CD8-positive, alpha-beta memory T cell (primary cell): ENCODE measurements around the gene IGFBP7. TPM values are rescaled to one million over a fixed set of nuclear protein-coding genes. Genes with fewer than 3 reads are reported as not detected.
"Not testable (repeated sequence)": the region's sequence is repeated elsewhere in the genome, so short reads cannot be mapped to it uniquely, and the experiment has no call there.

Experiments used
- CTCF ChIA-PET: fragments of 350-600 bp; sonication (Branson Sonifier 250); formaldehyde crosslinking; loops from one replicate; lab custom pipeline; 2021; ENCODE audit warnings: antibody characterized with exemption; lab: Charles Lee
- POLR2A ChIA-PET: fragments of 350-600 bp; sonication (Branson Sonifier 250); formaldehyde crosslinking; loops from one replicate; lab custom pipeline; 2021; ENCODE audit warnings: antibody characterized with exemption; lab: Charles Lee
- DNase-seq, 5 donors: peaks; one replicate each; pipeline versions ENCODE4 v3.0.0 to v3.0.0-alpha.2; 2020 to 2022; ENCODE audit warnings: mixed read lengths in 1 of 5
- H3K27ac ChIP-seq: one replicate; pipeline ENCODE4 v1.7.0; 2013; ENCODE audit warnings: low read depth, mild to moderate bottlenecking, low read length, moderate library complexity
- H3K27me3 ChIP-seq: 2 replicates; pipeline ENCODE4 v1.7.0; 2013; ENCODE audit warnings: low read length, mild to moderate bottlenecking; ENCODE audit not compliant: insufficient read depth, poor library complexity, severe bottlenecking
- H3K36me3 ChIP-seq: 2 replicates; pipeline ENCODE4 v1.7.0; 2013; ENCODE audit warnings: mild to moderate bottlenecking, low read length, moderate library complexity; ENCODE audit not compliant: insufficient read depth
- H3K4me1 ChIP-seq: 2 replicates; pipeline ENCODE4 v1.7.0; 2013; ENCODE audit warnings: mild to moderate bottlenecking, low read length, moderate library complexity; ENCODE audit not compliant: insufficient read depth
- H3K4me3 ChIP-seq: 2 replicates; pipeline ENCODE4 v1.7.0; 2013; ENCODE audit warnings: mild to moderate bottlenecking, low read length
- H3K9me3 ChIP-seq: 2 replicates; pipeline ENCODE4 v1.7.0; 2013; ENCODE audit warnings: mild to moderate bottlenecking, low read length
- H3K27ac Mint-ChIP-seq, 8 donors: one replicate each; pipeline ENCODE4 v1.8.0; 2020 to 2021; ENCODE audit warnings: mixed read lengths in 8 of 8, mild to moderate bottlenecking in 6 of 8, inconsistent platforms in 3 of 8, moderate library complexity in 3 of 8
- H3K27me3 Mint-ChIP-seq, 2 donors: one replicate each; pipeline ENCODE4 v1.8.0; 2020 to 2021; ENCODE audit warnings: mixed read lengths in 2 of 2, mild to moderate bottlenecking in 1 of 2, moderate library complexity in 1 of 2
- H3K36me3 Mint-ChIP-seq, 3 donors: one replicate each; pipeline ENCODE4 v1.8.0; 2020 to 2021; ENCODE audit warnings: mixed read lengths in 3 of 3, inconsistent platforms in 1 of 3, mild to moderate bottlenecking in 1 of 3
- H3K4me1 Mint-ChIP-seq, 3 donors: one replicate each; pipeline ENCODE4 v1.8.0; 2020 to 2021; ENCODE audit warnings: mixed read lengths in 3 of 3, inconsistent platforms in 1 of 3, mild to moderate bottlenecking in 1 of 3
- H3K4me3 Mint-ChIP-seq, 7 donors: one replicate each; pipeline ENCODE4 v1.8.0; 2020 to 2021; ENCODE audit warnings: mixed read lengths in 7 of 7, mild to moderate bottlenecking in 6 of 7, moderate library complexity in 4 of 7, inconsistent platforms in 2 of 7
- H3K9me3 Mint-ChIP-seq, 5 donors: one replicate each; pipeline ENCODE4 v1.8.0; 2020 to 2022; ENCODE audit warnings: mixed read lengths in 5 of 5, mild to moderate bottlenecking in 3 of 5, moderate library complexity in 2 of 5, inconsistent platforms in 1 of 5
- polyA plus RNA-seq: library from polyadenylated mRNA; unstranded; fragments of 300-500 nt; fragmentation: Illumina TruSeq; gene quantifications from one replicate; pipeline ENCODE4 v1.2.3, GENCODE V29; 2021
- total RNA-seq, 2 experiments: library from RNA; stranded (reverse); gene quantifications; one replicate each; pipeline ENCODE4 v1.2.3, GENCODE V29; 2021

IGFBP7 gene
- total and polyA plus RNA-seq, 3 experiments from 2014 or later, result not detected

DNA sequence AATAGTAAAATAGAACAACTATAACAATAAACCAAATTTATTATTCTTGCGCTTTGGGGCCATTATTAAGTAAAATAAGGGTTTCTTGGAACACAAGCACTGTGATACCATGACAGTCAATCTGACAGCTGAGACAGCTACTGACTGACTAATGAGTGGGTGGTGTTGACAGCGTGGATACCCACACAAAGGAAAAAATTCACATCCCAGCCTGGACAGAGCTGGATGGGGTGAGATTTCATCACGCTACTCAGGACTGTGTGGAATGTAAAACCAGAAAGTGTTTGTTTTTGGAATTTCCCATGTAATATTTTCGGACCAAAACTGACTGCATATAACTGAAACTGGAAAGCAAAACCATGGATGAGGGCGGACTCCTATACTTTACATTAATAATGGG is 48.8 kb downstream of the IGFBP7 start:
- H3K27ac Mint-ChIP-seq, result no peak overlapping the region
- Histone ChIP-seq H3K9me3 (no peaks in the 10 kb centered on the region), H3K27ac (no peak overlapping the region), H3K27me3 (no peaks in the 10 kb centered on the region), H3K4me1 (no peaks in the 10 kb centered on the region), H3K36me3 (no peaks in the 10 kb centered on the region), H3K4me3 (no peak overlapping the region)
- CTCF ChIA-PET, result interaction anchor here (1.0 kb wide), 1 partner anchor 10 kb away, joined by 3 read pairs; no protein-coding TSS in a partner anchor
- H3K9me3 Mint-ChIP-seq, result peaks cover 0 to 2% (median 0%) of the 10 kb centered on the region in 5 donors
- H3K27me3 Mint-ChIP-seq, result peaks cover 13 to 42% of the 10 kb centered on the region in 2 donors
- DNase-seq, result no peak
- POLR2A ChIA-PET, result no interaction called here
- no peaks in the 10 kb centered on the region for H3K4me1 Mint-ChIP-seq
- H3K36me3 Mint-ChIP-seq, result no peaks in the 10 kb centered on the region
- H3K4me3 Mint-ChIP-seq, result no peak overlapping the region

- H3K4me3 Mint-ChIP-seq, H3K27ac ChIP-seq, H3K4me3 ChIP-seq, H3K9me3 Mint-ChIP-seq, H3K27me3 ChIP-seq, H3K27ac Mint-ChIP-seq, H3K4me1 Mint-ChIP-seq, H3K36me3 ChIP-seq, DNase-seq, H3K4me1 ChIP-seq, H3K9me3 ChIP-seq, H3K36me3 Mint-ChIP-seq, POLR2A ChIA-PET: not testable (repeated sequence)
- peaks cover 18 to 48% of the 10 kb centered on the region in 2 donors for H3K27me3 Mint-ChIP-seq
- CTCF ChIA-PET, result interaction anchor here (1.0 kb wide), 1 partner anchor 9 kb away, joined by 3 read pairs; no protein-coding TSS in a partner anchor
These were observed 49.5 kb downstream of the IGFBP7 start for GRCh38 chr4:57060717-57061067.

DNA sequence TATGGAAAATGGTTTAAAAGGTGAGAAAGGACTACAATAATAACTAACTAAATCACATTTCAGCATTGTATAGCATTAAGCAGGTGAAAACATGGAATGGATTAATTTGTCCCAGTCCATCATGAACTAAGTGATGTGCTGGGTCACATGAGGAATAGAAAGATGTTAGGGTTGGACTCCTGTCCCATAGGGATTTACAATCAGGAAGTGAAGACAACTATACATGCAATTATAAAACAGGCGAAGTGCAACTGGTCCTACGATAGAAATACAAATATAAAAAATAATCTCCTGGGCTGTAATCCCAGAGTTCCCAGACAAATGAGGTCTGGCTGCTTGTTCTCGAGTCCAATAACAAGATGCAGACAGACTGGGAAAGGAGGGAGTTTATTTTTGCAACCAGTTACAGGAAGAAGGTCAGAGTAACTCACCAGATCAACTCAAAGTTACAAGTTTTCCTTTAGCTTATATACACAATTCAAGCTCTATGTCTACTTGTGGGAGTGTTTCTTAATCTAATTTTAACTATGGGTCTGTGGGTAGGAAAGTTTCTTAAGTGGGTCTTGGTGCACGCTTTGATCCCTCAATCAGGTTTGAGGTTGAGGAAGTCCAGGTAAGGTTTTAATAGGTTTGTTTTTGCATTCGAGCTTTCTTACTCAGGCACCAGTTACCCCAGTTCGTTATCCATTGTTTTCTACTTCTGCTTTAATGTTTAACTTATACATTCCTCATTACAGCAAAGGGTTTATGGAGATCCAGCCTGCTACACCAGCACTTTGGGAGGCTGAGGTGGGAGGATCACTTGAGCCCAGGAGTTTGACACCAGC is 50.1 kb downstream of the IGFBP7 start:
- POLR2A ChIA-PET, result no interaction called here
- Histone ChIP-seq H3K27ac (no peak overlapping the region), H3K4me3 (no peak overlapping the region), H3K4me1 (no peaks in the 10 kb centered on the region), H3K36me3 (no peaks in the 10 kb centered on the region), H3K9me3 (no peaks in the 10 kb centered on the region), H3K27me3 (no peaks in the 10 kb centered on the region)
- Mint-ChIP-seq H3K27ac (no peak overlapping the region), H3K4me1 (no peaks in the 10 kb centered on the region), H3K27me3 (peaks cover 19 to 49% of the 10 kb centered on the region in 2 donors), H3K36me3 (no peaks in the 10 kb centered on the region), H3K4me3 (no peak overlapping the region), H3K9me3 (peaks cover 0 to 2% (median 0%) of the 10 kb centered on the region in 5 donors)
- no peak for DNase-seq
- CTCF ChIA-PET, result interaction anchor here (1.0 kb wide), 1 partner anchor 8 kb away, joined by 3 read pairs; no protein-coding TSS in a partner anchor

DNA sequence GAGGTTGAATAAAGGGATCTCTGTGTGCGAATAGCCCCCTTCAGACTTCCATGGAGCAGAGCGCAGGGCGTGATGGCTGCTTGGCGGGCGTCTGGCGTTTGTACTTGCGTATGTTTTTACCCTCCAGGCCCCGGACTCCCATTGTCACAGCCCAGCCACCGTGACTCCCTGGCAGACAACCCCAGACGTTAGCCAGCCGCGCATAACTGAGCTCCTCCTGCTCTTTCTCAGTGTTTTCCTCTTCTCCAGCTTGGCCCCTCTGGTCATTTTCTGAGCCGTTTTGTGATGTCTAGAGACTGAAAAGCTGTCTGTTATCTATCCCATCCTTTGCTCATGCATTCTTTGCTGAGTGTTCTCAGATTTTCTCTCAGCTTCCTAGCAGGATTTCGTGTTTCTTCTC is 54.3 kb downstream of the IGFBP7 start:
- no peaks in the 10 kb centered on the region for H3K4me1 ChIP-seq
- H3K27ac ChIP-seq, result no peak overlapping the region
- Mint-ChIP-seq H3K4me3 (no peak overlapping the region), H3K27ac (no peak overlapping the region), H3K36me3 (no peaks in the 10 kb centered on the region), H3K4me1 (no peaks in the 10 kb centered on the region), H3K9me3 (peaks cover 0 to 2% (median 0%) of the 10 kb centered on the region in 5 donors), H3K27me3 (peaks cover 24 to 52% of the 10 kb centered on the region in 2 donors)
- no peaks in the 10 kb centered on the region for H3K27me3 ChIP-seq
- CTCF ChIA-PET, result no interaction called here
- DNase-seq, result no peak
- no peaks in the 10 kb centered on the region for H3K9me3 ChIP-seq
- H3K4me3 ChIP-seq, result no peak overlapping the region
- POLR2A ChIA-PET, result no interaction called here
- H3K36me3 ChIP-seq, result no peaks in the 10 kb centered on the region

DNA sequence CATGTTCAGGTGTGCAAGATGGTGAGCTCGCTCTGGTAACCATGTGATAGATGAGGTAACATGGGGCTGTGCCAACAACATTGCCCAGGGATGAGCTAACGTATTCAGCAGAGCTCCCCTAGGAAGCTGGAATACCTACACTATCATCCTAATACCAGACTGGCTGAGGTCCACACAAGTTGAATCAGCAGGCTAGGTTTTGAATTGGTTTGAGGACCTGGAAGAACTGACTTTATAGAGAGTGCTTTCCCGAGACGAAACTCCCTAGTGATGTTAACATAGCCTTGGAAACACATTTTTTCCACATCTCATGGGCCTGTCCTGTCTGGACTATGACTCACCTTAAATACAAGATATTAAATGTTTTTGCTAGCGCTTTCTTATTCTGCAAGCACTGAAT is 56.7 kb downstream of the IGFBP7 start:
- Mint-ChIP-seq H3K36me3 (no peaks in the 10 kb centered on the region), H3K4me1 (no peaks in the 10 kb centered on the region), H3K4me3 (no peak overlapping the region), H3K27me3 (peaks cover 21 to 53% of the 10 kb centered on the region in 2 donors), H3K9me3 (peaks cover 0 to 1% (median 0%) of the 10 kb centered on the region in 5 donors), H3K27ac (no peak overlapping the region)
- H3K27me3 ChIP-seq, result no peaks in the 10 kb centered on the region
- POLR2A ChIA-PET, result no interaction called here
- no peak overlapping the region for H3K4me3 ChIP-seq
- H3K4me1 ChIP-seq, result no peaks in the 10 kb centered on the region
- H3K9me3 ChIP-seq, result no peaks in the 10 kb centered on the region
- H3K36me3 ChIP-seq, result no peaks in the 10 kb centered on the region
- H3K27ac ChIP-seq, result no peak overlapping the region
- CTCF ChIA-PET, result no interaction called here
- DNase-seq, result no peak

DNA sequence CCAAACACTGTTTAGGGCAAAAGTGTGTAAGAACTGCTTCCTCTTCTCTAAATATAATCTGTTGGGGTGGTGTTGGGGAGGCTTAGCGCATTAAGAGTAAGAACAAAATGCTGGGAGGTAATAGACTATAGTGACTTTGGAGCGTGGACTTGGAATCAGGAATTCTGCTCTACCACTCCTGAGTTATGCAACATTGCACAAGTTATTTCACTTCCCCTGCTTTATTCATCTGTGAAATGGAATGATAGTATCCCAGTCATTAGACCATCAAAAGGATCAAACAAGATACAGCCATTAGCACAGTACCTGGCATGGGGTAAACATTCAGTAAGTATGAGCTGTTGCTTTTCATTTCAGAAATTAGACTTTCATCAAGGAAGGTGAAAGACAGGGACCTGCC is 58.7 kb downstream of the IGFBP7 start:
- Histone ChIP-seq H3K27ac (no peak overlapping the region), H3K9me3 (no peaks in the 10 kb centered on the region), H3K27me3 (no peaks in the 10 kb centered on the region), H3K4me1 (no peaks in the 10 kb centered on the region), H3K36me3 (no peaks in the 10 kb centered on the region), H3K4me3 (no peak overlapping the region)
- H3K36me3 Mint-ChIP-seq, result no peaks in the 10 kb centered on the region
- H3K27me3 Mint-ChIP-seq, result peaks cover 21 to 47% of the 10 kb centered on the region in 2 donors
- CTCF ChIA-PET, result interaction anchor here (1.1 kb wide), 1 partner anchor 9 kb away, joined by 3 read pairs; no protein-coding TSS in a partner anchor
- H3K9me3 Mint-ChIP-seq, result peaks cover 0 to 2% (median 0%) of the 10 kb centered on the region in 5 donors
- H3K4me1 Mint-ChIP-seq, result no peaks in the 10 kb centered on the region
- H3K4me3 Mint-ChIP-seq, result no peak overlapping the region
- H3K27ac Mint-ChIP-seq, result no peak overlapping the region
- DNase-seq, result no peak
- POLR2A ChIA-PET, result no interaction called here

GRCh38 chr4:57051095-57051494 is 59.1 kb downstream of the IGFBP7 start:
- DNase-seq, result no peak
- H3K27me3 Mint-ChIP-seq, result peaks cover 20 to 47% of the 10 kb centered on the region in 2 donors
- Histone ChIP-seq H3K27me3 (no peaks in the 10 kb centered on the region), H3K9me3 (no peaks in the 10 kb centered on the region), H3K4me1 (no peaks in the 10 kb centered on the region), H3K4me3 (no peak overlapping the region), H3K36me3 (no peaks in the 10 kb centered on the region), H3K27ac (no peak overlapping the region)
- H3K4me1 Mint-ChIP-seq, result no peaks in the 10 kb centered on the region
- H3K27ac Mint-ChIP-seq, result no peak overlapping the region
- no peaks in the 10 kb centered on the region for H3K36me3 Mint-ChIP-seq
- CTCF ChIA-PET, result interaction anchor here (1.1 kb wide), 1 partner anchor 10 kb away, joined by 3 read pairs; no protein-coding TSS in a partner anchor
- peaks cover 0 to 2% (median 0%) of the 10 kb centered on the region in 5 donors for H3K9me3 Mint-ChIP-seq
- H3K4me3 Mint-ChIP-seq, result no peak overlapping the region
- POLR2A ChIA-PET, result no interaction called here

DNA sequence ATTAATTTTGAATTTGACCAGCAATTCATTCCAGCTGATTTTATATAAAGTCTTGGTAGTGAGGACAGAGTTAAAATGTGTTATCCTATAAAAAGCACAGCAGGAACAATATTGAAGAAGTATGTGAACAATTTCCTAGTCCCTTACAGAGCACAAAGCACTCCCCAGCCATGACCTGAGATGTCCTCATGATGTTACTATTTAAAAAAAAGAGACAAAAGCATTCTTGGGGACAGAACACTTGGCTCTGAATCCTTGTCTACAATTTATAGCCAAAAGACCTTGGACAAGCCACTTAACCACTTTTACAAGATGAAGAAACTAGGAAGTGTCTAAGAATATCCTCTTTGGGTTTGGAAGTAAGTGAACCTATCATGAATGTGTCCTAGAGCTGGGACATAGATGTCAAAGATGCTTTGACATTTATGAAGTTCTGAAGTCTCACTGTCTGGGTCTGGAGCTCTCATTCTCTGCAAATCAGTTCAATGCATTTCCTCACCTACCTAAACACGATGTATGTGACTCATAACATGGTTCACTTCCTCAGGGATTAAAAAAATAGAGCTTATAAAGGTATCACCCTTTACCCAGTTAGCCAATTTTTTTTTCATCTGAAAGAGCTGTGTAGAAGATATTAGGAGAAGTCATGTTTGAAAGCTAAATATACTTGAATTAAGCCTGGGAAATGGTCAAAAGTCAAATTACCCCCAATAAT is 61.4 kb downstream of the IGFBP7 start:
- Mint-ChIP-seq H3K4me1 (no peaks in the 10 kb centered on the region), H3K27me3 (peaks cover 12 to 49% of the 10 kb centered on the region in 2 donors), H3K36me3 (no peaks in the 10 kb centered on the region), H3K9me3 (peaks cover 0 to 2% (median 0%) of the 10 kb centered on the region in 5 donors), H3K27ac (no peak overlapping the region), H3K4me3 (no peak overlapping the region)
- H3K4me1 ChIP-seq, result no peaks in the 10 kb centered on the region
- ChIA-PET CTCF (no interaction called here), POLR2A (no interaction called here)
- no peak for DNase-seq
- H3K4me3 ChIP-seq, result no peak overlapping the region
- H3K27ac ChIP-seq, result no peak overlapping the region
- no peaks in the 10 kb centered on the region for H3K27me3 ChIP-seq
- no peaks in the 10 kb centered on the region for H3K9me3 ChIP-seq
- H3K36me3 ChIP-seq, result no peaks in the 10 kb centered on the region
